ENCODE measurements around the gene CAPN13. TPM values are rescaled to one million over a fixed set of nuclear protein-coding genes. Genes with fewer than 3 reads are reported as not detected.

Gene CAPN13
- total RNA-seq, 1 experiment from 2014 or later = not detected

DNA sequence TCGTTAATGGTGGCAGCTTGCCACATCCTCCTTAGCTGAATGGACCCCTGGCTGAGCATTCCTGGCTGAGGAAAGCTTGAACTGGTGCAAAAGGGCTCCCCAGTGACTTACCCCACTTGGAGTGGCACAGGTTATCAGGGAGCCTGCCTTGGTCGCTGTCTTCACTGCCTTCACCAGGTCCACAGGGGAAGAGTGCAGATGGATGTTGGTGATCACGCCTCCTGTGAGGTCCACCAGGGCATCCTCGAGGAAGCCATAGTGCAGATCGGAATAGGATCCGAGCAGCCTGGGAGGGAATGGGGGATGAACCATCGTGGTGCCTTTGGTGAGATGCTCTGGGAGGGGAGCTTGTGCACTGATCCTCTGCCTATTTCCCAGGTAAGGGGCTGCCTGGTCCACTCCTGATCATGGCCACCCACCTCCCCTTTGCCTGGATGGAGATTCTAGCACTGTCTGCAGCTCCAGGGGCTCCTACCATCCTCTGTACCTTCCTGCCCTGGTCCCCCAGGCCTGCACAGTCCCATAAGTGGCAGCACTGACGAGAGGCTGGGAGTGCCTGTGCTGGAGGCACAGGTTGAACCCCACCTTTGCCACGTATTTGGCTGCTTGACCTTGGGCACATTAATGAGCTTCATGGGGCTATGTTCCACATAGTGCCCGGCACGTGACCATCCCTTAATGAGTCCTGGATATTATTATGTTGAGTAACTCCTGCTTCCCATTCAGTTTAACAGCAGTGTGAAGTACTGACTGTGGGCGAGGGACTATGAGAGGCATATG, 43.0 kb downstream of the CAPN13 start:
- no peak for DNase-seq (ENCODE audit: low spot score)

DNA sequence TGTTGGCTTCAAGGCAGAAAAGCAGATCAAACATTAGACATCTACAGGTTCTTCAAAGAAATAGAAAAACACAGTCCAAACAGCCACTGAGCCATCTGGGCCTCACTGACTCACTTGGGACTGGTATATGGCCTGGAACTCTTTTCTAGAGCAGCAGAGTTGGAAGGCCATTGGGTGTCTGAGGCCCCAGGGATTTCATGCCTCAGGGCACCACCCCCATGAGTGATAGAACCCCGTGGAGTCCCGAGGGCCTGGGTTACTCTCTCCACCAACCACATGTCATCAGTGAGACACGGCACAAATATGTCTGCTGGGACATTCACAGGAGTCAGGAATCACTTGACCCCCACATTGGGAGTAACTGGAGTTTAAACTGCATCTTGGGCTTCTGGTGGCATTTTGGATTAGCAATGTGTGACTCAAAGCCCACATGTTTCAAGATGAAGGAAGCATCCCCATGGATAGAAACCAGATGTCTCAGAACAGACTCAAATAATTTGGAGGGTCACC, 44.0 kb downstream of the CAPN13 start:
- peak; percentile 15 for DNase-seq (ENCODE audit: low spot score)

DNA sequence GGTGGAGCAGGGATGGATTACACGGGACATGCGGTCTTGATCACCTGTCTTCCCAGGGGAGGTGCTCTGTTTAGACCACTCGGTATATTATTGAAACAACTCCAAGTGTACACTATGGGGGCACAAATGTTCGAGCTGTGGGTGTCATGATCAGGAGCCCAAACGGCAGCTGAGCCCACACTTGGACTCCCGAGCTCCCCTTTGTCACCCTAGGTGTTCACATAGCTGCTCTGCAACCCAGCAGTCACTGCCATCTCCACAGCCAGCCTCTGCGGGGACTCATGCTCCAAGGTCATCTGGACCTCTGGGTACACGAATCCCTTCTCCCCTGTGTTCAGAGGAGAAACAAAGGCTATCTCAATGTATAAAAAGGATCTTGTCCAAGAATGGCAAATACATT, 46.0 kb downstream of the CAPN13 start:
- DNase-seq (ENCODE audit: low spot score) = no peak

DNA sequence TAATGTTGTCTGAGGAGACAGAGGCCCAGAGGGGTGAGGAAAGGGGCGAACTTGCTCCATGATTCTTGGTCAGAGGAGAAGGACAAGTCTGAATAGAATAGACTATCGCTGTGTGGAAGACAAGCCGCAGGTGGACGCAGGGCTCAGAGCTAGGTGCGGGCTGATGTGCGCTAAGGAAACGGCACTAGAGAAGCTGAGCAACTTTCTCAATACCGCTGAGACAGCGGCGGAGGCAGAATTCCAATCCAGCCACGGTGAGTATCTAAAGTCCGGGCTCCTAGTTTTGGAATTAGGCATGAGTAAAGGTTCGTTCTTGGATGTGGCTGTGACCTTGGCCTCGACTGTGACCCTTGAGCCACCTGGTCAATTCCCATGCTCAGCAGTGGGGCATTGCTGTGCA, 47.8 kb downstream of the CAPN13 start:
- DNase-seq (ENCODE audit: low spot score) = no peak

DNA sequence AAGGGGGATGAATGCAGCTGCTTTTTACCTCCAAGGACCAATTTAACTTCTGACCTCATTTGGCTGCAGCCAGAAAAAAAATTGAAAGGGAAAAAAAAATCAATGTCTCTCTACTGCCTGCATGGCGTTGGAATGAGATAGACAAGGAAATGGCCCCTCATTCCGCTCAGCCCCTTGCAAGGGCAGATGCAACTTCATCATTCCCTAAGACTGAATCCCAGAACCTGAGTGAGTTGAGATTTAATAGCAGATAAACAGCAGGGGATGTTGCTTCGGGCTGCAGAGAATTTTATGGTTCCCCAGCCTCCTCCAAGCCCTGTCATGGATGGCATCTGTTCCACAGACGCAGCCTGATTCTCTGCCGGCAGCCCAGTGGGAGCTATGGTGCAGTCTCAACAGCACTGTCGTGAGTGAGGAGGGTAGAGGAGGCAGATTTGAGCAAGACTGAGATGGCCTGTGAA, 49.0 kb downstream of the CAPN13 start:
- DNase-seq (ENCODE audit: low spot score) = no peak

DNA sequence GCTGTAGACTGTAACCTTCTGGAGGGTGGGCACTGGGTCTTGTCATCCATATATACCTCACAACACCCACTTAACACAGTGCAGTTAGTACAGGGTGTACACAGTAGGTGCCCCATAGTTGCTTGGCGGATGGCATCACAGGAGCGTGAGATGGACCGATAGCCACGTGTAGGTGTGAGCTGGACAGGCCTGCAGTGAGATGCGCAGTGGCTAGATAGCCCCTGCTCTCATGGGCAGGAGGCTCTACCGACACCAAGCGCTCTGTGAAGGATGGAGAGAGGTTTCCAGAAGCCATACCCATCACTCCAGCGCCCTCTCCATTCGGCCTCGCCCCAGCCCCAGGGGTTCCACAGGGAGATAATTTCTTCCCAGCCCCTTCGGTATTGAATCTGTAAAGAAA, 49.5 kb downstream of the CAPN13 start:
- no peak for DNase-seq (ENCODE audit: low spot score)

DNA sequence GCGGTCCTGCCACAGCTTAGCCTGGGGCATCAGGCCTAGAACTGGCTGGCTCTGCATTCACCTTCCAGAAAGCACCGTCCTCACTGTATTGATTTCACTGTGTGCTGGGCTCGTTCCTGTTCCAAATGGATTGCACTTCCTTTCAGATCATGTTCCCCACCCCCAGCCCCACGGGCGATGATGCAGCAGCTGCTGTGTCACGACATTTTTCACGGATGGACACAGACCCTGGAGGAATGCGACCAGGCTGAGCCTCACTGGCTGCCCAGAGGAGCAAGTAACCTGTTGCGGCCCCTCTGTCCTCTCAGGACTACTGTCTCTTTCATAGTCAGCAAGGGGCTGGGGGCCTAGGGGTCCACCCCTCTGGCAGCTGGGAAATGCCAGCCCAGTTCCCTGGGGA, 50.3 kb downstream of the CAPN13 start:
- no peak for DNase-seq (ENCODE audit: low spot score)

DNA sequence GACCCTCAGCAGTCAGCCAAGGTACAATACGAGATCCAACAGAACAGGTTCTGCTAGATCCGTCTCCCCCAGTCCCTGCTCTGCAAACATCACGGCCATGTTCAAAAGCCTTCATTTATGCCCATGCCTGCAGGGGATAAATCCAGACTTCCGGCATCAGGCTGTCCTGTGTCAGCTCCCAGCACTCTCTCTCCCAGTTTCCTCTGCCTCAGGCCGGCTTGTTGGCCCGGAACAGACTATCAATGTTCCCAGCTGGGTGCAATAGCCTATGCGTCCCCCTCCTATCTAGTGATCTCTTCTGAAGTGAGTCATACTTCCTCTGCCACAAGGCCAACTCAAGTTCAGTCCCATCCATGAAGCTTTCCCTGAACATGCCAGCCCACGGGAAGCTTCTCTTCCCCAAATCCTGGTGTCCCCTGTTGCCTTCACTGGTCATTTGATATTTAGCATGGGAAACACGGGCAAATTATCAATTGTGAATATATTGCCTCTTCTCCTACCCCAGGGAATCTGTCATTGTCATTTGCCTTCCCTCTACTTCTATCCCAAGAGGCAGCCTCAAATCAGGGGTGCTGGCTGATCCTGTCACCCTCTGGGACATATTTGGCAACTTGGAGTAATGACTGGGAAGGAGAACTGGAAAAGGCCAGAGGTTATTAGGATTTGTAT, 51.1 kb downstream of the CAPN13 start:
- peak; percentile 46 for DNase-seq (ENCODE audit: low spot score)

DNA sequence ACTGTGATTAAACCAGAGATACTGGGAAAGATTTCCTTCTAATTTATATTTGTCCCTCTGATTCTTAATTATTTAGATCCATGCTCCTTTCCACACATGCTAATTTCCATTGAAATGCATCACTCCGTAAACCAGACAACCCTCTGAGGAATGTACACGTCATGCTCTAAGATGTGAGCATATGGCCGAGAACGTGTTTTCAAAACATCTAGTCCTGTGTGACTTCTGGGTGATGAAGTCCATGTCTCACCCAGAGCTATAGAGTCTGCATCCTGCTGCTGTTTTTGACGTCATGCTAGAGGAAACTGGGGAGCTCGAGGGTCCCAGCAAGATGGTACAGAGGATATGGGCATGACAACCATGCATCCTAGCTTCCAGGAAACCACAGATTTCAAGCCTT, 53.6 kb downstream of the CAPN13 start:
- DNase-seq (ENCODE audit: low spot score) = no peak

DNA sequence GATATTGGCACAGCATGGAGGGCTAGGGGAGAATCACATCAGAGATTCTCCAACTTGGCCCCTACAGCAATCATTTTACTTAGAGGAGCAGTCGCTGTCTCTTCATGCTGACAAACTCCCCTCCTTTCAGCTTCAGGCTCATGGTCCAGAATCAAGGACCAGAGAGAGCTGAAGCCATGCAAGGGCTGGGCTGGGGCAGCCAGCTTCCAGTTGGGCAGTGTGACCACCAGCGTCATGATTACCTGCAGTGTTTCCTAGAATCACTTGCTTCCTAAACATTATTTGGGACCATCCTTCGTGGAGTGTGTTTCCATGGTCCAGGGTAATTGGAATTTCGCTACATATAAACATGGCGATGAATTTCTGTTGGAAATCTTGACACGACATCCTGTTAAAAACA, 54.4 kb downstream of the CAPN13 start:
- no peak for DNase-seq (ENCODE audit: low spot score)

DNA sequence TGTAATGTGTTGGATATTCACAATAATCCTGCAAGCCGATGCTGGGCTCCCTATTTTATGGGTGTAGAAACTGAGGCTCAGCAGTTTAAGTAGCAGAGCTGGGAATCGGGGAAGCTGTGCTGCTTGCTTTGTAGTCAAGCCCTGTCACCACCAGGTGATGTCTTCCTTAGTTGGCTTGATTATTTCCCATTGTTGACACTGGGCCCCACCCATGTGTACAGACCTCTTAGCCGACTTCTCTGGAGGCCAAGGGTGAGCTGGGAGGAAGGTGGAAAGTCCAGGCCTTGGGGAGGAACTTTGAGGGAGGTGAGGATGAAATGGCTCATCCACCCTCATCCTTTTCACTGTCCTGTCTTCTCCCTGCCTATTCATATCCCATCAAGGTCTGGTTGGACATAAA, 60.0 kb downstream of the CAPN13 start:
- no peak for DNase-seq (ENCODE audit: low spot score)

DNA sequence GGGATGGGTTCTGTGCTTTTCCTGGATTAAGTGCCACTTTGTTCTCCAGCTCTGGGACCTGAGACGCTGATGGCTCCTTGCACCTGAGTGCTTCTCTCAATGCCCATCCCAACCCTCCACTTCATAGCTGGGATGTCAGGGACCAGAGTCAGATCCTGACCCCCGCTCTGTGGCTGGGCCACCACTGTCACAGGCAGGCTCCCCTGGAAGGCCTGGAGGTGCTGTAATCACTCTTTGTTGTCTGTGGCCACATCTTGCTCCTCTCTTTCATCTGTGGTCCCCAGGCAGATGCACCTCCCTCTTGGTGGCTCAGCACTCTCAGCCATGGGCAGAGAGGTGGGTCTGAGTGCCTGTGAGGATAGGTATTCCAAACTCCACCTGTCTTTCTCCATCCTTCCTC, 62.4 kb downstream of the CAPN13 start:
- no peak for DNase-seq (ENCODE audit: low spot score)

DNA sequence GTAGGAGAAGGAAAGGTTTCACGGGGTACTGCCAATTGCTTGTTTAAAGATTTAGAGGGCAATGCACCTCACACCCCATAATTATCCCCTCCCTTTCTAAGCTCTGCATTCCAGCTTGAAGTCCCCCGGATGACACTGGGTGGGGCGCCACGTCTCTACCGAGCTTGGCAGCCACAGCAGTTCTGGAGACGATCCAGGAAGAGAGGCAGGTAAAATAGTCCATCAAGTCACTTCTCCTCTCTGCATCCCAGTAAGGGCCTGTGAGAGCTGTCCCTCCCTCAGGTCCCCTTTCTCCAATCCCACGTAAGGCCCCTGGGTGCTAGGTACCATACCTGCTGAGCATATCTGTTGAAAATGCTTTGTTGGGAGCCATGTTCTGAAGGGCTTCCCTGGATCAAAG, 65.7 kb downstream of the CAPN13 start:
- no peak for DNase-seq (ENCODE audit: low spot score)

DNA sequence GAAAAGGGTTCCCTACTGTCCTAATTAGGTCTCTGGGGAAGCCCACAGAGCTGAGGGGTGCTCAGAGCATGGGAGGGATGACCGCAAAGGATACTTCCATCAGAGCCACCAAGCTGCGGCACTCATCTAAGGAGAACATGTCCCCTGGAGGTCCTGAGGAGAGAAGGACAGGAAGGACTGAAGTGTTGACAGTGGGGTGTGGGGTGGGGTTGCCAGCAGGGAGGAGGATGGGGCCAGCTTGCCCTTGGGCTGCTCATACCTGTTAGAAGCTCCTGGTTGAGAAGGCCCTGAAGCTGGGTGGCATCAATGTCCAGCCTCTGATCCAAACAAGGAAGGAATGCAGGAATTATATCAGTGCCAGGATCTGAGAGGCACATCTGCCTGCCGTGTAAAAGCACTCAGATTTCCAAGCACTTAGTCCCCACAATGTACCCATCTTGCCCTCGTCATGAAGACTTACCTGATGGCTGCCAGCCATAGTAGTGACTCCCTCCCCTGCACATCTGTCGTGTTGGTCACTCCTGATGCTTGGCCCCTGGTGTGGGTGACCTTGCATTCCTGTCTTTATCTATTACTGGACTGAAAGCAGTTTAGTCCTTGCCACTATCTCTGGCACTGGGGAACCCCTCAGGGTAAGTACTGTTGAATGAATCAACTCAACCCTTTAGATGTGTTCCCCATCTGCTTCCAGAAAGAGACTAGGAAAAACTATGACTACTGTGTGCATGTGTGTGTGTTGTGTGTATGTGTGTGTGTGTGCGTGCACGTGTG, 68.9 kb downstream of the CAPN13 start:
- DNase-seq (ENCODE audit: low spot score) = no peak

DNA sequence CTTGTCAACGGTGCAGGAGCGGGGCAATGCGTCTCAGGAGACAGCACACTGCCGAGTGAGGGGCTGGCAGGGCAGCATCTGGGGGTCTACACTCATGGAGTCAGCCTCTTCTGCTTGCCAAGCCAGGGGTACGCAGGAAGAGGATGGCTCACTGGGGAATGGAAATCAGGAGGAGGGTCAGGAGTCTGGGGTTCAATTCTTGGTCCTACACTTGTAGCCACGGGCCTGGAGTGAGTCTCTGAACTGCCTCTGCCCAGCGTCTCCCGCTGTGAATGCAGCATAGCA, 70.0 kb downstream of the CAPN13 start:
- no peak for DNase-seq (ENCODE audit: low spot score)

DNA sequence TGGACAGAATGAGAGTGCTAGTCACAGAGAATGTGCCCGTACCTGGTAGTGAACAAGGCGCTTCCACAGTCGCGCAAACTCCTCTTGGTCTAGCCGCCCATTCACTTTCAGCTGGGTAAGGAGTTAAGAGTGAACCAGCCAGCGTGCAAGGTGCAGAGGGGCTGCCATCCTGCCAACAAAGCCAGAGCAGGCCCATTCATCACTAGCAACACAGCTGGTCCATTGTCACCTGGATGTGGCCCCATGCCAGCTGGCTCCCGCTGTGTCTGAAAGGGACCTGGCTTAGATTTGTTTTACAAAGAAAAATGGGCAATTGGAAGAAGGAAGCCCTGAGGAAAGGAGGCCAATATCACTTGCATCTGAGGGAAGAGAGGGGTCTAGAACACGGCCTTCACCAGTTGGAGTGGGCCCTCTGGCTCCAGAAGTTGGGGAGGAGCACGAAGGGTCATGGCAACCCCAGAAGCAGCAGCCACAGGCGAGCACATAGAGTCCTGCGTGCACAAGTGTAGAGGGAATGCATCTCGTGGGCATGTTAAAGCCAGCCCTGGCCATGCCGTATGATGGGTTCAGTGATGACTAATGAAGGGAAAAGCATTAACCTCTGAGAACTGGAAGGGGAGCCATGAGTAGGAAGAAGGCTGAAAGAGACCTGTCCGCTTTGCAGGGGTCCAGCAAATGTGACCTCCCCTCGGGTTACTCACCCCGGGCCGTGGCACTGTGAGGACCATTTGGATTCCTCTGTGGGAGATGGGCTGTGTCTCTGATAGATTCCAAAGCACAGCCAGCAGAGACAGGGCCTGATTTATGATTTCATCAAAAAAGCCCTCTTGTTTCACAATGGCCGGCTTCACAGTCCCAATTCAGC, 70.6 kb downstream of the CAPN13 start:
- DNase-seq (ENCODE audit: low spot score) = no peak

DNA sequence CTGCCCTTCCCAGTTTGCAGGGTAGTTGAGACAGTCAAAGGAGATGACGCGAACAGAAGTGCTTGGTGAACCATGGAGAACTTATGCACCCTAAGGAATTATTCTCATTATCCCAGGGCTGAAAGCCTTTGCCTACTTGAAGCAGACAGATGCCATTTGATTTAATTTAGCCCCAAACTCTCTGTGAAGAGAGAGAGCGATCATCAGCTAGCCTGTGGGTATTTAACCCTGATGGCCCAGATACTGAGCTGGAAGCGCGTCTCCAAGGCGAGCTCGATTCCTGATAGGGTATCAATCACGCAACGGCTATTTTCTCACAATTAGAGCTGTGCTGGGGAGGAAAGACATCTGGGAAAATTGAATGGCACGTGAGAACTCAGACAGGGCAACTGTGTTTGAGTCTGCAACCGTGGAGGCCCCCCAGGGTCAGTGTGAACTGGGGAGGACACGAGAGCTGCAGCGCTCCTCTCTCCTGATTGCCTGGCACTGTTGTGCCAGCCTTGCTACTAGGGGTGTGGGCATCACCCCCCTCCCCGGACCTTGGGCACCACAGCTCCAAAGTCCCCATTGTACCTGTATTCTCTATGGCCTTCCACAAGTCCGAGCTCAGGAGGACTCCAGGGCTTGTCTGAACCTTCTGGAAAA, 73.2 kb downstream of the CAPN13 start:
- DNase-seq (ENCODE audit: low spot score) = no peak

DNA sequence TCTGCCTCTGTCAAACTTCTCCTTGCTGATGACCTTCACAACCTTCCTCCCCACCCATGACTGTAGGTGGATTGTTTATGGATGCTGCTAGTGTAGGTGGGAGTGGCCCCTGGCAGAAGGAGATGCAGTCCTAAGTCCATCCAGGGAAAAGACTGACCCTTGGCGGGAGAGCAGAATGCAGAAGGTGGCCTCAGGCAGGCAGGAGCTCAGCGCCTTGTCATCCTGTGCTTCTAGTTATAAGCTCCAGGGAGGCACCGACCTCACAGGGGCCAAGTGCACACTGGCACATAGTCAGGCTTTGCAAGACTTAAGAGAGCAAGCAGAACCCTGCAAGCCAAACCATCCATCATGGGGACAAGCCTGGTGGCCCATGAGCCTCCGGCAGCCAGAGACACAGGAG, 74.4 kb downstream of the CAPN13 start:
- DNase-seq (ENCODE audit: low spot score) = no peak

DNA sequence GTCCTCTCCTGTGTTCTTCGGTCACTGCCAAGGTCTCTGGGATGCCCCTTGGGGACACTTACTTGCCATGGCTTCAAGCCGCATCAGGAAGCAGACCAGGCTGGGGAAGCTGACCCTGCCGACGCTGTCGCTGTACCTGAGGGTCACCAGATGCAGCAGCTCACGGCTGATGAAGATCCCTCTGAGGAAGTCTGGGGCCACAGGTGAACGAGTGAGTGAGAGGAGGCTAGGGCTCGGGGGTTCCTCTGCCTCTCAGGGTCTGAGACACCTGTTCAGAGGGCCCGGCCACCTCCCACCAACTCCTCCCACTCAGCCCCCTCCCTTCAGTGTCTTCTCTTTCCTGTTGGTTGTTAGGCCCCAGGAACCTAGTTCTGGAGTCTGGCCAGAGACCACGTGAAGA, 74.9 kb downstream of the CAPN13 start:
- no peak for DNase-seq (ENCODE audit: low spot score)

DNA sequence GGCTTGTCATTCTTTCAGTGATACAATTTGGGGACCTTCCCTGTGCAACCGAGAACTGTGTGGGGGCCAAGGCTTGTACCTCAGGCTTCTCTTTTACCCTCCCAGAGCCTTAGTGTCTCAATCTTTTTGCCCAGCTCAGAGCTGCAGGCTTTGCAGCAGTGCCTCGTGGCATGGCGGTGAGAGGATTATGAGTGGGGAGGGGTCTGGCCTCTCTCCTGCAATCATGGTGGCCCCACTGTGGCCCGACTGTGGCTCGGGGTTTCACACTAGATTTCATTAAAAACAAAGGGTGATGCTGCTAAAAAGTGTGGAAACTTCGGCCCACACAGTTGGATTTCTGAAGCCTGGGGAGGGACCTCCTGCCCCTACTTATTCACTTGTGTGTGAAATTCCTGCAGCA, 75.5 kb downstream of the CAPN13 start:
- no peak for DNase-seq (ENCODE audit: low spot score)

Data from A172 (cell line).